ENCODE measurements around the gene RPS6KA4. TPM values are rescaled to one million over a fixed set of nuclear protein-coding genes. Genes with fewer than 3 reads are reported as not detected.

RPS6KA4 gene
- total RNA-seq, 1 donor from 2014 or later, result 30.8 TPM

DNA sequence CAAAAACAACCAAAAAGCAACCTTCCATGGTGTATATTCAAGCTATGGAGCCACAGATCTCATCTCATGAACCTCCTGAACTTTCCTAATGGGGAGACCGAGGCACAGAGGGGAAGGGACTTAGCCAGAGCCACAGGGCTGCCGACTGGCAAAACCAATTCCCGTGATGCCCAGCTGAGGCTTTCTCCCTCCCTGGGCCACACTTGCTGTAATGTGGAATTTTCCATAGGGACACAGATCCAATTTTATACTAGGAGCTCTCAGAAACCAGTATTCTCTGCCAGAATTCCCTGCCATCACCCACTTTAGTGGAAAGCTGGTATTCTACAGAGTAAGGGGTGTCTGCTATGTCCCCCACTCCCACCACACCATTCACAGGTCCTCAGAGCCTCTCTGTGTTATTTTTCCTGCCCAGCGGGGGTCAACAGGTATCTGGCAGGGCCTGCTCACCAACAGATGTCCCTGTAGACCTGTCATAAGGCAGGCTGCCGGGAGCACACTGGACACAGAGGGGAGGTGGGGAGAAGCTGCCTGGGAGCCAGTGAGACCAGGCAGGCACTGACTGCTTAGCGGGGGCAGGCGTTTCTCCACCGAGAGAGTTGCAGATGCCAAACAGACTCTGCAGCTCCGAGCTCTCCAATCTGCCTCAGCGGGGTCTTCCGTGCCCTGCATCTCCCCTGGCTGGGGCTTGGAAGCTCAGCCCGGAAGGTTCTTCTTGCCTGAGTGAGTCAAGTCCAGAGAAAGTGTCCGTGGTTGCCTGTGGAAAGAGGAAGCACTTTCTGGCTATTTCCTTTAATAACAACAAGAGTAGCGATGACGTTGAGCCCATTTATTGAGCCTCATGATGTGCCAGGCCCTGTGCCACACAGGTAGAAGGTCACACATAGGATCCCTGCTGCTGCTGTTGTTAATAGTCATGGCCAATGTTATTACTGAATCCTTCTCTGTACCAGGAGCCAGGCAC lies 26.3 kb downstream of the RPS6KA4 start:
- intact Hi-C loops (cut with micrococcal nuclease), result no loop called here

DNA sequence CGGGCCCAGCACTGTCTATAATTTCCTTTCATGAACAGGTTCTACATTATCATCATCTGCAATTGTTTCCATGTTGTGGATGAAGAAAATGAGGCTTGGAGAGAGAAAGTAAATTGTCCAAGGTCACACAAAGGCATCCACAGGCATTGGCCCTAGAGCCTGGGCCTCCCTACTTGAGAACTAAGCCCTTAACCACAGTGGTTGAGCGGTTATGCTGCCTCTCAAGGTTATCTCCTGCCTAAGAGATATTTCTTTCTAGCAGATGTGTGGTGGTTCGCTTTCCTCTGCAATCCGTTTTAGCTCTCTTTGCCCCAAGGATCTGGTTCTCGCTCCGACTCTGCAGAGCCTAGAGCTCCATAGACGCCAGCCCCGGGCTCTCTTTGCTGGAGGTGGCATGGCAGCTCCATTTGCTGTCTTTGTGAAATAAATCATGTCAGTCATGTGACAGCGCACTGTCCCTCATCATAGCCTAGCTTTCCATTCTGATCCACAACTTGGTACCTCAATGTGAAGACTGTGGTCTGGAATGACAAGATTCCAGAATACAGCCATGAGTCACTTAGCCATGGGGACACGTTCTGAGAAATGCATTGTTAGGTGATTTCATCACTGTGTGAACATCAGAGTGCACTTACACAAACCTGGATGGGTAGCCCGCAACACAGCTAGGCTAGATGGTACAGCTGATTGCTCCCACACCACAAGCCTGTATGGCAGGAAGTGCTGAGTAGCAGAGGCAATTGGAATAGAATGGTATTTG lies 27.2 kb downstream of the RPS6KA4 start:
- intact Hi-C loops (cut with micrococcal nuclease), result no loop called here

DNA sequence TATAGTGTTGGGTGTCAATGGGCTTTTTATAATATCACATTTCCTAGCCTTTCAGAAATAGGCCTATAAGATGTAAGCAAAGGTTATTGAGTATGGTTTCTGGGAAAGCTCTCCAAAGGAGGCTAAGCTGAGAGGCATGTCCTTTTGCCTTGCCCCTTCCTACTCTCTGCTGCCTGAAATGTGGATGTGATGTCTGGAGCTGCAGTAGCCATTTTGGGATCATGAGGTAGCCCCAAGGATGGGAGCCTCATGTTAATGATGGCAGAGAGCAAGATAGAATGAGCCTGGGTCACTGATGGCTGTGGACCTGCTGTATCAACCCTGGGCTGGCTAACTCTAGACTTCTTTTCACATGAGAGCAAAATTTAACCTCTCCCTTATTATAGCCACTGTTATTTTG lies 29.0 kb downstream of the RPS6KA4 start:
- intact Hi-C loops (cut with micrococcal nuclease), result no loop called here

DNA sequence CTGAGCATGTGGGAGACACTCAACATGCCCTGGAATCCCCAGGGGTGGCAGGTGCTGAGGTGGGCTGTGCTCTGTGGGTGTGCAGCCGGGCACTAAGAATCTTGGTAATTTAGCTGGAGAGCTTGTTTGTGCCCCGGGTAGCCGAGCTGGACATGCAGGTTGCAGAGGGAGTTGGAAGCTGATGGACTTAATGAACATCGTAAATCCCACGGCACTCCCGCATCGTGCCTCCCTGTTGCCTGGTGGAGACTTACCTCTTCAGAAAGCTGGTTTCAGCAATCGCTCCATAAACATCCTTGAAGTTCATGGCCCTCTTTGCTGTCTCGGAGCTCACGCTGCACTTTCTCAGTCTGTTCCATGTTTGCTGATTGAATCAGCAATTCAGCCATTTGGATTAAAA lies 29.9 kb downstream of the RPS6KA4 start:
- intact Hi-C loops (cut with micrococcal nuclease), result no loop called here

DNA sequence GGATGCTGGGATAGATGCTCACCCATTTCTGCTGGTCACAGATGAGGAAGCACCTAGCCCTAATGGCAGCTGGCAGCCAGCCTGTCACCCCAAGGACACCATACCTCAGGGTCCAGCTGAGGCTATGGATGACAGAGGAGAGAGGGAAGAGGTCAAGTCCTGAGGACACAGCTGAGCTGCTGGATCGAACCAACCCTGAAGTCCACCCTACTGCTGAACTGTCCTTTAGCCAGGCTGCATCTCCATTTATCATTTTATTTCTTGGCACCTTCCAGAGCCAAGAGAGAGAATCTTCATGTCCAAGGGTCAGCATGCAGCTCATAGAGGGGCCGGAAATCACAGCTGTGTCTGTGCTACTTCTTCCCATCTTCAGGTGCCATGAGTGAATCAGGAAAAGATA lies 30.9 kb downstream of the RPS6KA4 start:
- intact Hi-C loops (cut with micrococcal nuclease), result no loop called here

DNA sequence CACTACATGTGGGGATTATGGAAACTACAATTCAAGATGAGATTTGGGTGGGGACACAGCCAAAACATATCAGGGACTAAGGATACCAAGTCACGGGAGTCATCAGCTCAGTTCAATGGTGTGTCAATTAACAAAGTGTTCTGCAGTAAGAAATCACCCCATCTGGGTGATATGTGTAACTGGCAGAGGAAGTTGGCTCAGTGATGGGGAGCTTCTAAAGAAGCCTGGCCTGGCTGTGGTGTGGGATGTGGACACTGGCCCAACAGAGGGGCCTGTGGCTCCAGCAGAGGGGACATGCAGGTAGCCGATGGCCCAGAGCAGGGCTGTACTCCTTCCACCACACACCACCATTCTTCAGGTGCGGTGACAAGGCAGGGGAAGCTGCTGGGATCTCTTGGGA lies 31.6 kb downstream of the RPS6KA4 start:
- intact Hi-C loops (cut with micrococcal nuclease), result no loop called here

DNA sequence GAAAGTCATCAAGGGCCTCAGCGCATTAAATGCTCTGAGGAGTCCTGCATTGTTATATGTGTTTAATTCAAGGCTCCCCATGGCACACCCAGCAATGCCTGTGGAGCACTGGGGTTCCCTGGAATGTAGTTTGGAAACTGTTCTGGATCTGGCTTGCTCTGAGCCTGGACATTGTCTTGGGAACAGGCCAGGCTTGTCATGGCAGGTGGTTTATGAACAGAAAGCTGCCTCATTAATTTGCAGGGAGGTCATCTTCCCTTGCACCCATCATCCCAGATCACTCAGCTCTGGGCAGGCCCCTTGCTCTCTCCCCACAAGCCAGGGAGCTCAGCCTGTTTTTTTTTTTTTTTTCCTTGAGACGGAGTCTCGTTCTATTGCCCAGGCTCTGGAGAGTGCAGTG lies 32.9 kb downstream of the RPS6KA4 start:
- intact Hi-C loops (cut with micrococcal nuclease), result no loop called here

DNA sequence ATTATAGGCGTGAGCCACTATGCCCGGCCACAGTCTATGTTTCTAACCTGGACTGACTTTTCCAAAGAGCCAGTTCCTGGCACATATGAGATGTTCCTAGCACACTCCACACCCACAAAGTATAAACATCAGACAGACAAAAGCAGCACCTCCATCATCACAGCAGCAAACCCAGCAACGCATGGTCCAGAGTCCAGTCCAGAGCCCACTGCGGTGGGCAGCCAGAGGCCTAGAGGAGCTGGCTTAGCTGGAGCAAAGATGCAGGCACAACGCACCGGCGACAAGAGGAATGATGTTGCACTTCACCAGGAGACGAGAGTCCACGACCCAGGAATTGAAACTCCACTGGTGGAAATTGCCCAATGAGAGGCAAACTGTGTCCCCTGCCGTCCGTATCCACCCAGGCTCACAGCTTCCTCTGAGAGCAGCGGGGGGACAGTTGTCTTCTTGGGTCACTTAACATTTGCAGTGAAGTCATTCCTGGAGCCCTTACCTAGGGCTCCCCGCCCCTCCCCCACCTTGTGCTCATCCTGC lies 36.6 kb downstream of the RPS6KA4 start:
- intact Hi-C loops (cut with micrococcal nuclease), result no loop called here

DNA sequence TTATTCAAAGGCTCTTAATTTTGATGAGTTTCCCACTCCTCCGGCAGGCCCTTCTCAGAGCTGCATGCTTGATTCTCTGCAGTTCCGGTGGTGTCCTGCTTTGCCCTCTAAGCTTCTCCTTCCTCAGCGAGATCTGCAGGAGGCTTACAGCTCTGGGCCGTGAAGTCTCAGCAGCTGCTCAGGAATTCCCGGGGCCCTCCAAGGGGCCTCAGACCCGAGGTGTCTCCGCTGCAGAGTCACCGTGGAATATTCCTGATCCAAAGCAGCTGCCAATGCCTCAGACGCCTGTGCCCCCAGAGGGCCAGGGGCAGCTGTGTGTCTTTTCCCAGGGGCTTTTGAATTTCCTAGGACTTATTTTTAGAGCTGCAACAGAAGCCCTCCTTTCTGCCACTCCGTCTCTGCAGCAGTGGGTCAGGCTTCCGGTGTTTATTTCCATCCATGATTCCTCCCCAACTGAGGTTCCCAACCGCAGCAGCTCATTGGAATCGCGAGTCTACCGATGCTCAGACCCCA lies 37.2 kb downstream of the RPS6KA4 start:
- intact Hi-C loops (cut with micrococcal nuclease), result no loop called here

DNA sequence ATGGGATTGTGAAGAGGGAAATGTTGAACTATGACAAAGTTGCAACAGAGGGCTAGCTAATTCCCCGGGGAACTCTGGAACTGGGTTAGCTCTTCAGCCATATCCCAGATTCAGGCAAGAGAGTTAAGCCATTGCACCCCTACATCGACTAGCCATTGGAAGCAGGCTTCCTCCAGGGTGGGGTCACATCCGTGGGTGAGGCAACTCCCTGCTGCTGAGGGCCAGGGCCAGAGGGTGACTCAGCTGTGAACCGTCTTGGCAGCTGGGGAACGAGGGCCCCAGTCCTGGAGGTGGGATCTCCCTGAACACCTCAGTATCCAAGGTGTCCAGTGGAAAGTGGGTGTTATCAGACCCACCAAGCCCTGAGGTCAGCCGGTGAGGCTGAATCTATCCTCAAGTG lies 41.1 kb downstream of the RPS6KA4 start:
- intact Hi-C loops (cut with micrococcal nuclease), result no loop called here

DNA sequence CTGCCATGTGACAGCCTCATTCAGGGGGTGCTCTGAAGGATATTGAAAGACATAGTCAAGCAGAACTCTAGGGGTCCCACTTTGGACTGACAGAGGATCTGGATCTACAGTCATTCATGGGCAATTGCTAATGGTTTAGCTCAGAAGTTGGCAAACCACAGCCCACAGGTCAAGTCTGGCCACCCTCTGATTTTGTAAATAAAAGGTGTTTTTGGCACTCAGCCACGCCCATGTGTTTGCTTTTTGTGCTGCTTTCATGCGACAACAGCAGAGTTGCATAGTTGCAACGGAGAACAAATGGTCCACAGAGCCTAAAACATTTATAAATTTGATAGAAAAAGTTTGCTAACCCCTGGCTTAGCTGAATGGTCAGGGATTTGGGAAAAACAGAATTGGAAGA lies 41.7 kb downstream of the RPS6KA4 start:
- intact Hi-C loops (cut with micrococcal nuclease), result no loop called here

DNA sequence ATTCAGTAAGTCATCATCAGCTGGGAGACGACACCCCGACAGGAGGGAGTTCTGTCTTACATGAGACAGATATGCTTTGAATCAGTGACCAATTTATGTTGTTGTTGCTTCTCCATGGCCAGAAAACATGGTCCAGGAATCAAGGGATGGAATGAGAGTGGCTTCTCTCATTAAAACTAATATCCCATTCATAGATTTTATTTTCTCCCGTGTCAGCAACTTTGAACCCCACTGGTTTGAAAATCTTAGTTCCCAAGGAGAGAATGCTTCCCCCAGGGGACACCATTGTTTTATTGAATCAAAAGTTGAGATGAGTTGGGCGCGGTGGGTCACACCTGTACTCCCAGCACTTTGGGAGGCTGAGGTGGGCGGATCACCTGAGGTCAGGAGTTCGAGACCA lies 42.8 kb downstream of the RPS6KA4 start:
- intact Hi-C loops (cut with micrococcal nuclease), result no loop called here

DNA sequence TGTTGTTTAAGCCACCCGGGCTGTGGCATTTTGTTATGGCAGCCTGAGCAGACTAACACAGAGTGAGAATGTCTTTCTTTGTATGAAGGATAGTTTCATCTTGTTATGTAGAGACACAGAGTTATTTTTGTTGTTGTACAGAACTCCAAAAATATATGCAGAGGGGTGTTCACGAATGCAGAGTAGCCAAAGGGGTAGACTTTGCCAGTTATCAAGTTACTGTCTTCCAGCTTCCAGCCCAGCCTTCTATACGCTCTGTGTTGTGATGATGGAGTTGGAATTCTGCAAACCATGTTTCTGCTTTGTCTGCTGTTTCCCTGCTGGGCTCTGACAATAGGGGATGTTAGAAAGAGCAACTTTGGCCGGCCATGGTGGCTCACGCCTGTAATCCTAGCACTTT lies 44.1 kb downstream of the RPS6KA4 start:
- intact Hi-C loops (cut with micrococcal nuclease), result no loop called here

DNA sequence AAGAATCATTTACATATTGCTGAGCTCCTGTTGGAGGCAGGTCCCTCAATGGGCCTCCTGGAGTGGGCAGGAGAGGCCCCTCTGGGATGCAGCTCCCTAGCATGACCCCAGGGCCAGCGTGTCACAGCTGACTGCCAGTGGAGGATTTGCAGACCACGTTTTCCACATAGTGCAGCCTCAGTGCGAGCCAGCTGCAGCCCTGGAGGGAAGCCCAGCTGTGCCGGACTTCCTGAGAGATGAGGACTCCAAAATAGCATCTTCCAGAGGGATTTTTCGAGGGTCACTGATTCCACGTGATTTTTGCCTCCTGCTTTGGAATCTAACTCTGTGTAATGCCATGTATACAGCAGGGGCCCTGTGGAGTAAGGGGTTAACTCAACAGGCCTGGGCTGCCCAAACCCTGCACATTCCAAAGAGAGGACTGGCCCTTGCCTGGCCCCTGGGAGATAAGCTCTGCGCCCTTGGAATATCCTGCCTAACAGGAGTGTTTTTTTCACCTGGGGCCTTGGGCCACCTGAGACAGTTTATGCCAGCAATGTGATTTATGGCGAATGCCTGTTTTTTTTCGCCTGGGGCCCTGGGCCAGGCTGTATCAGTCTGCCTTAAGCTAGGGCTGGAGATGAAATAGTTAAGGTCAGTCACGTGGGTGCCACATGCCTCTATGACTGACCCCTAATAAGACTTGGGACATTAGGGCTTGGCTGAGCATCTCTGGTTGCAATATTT lies 47.4 kb downstream of the RPS6KA4 start:
- intact Hi-C loops (cut with micrococcal nuclease), result no loop called here

DNA sequence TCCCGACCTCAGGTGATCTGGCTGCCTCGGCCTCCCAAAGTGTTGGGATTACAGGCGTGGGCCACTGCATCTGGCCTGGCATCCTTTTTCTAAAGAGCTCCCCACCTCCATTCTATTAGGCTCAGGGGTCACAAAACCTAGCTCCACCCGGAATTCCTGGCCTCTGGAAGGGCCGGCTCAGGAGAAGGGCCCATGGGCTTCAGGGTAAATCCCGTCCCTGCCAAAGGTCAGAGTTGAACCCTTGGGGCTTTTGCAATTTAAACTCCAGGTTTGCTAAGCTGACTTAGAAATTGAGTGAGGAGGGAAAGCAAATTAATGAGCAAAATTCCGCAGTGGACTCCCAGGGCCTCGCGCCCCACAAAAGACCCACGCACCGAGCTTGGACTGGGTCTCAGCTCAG lies 48.3 kb downstream of the RPS6KA4 start:
- intact Hi-C loops (cut with micrococcal nuclease), result no loop called here

DNA sequence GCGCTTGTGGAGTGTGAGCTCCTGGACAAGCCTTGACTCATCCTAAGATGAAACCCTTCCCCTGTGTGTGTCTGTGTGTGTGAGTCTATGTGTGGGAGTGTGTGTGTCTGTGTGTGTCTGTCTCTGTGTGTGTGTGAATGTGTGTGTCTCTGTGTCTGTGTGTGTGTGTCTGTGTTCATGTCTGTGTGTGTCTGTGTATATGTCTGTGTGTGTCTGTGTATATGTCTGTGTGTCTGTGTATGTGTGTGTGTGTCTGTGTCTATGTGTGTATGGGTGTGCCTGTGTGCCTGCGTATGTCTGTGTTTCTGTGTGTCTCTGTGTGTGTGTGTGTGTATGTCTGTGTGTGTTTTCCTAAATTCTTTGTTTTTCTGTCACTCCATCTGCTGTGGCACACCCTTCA lies 48.7 kb downstream of the RPS6KA4 start:
- intact Hi-C loops (cut with micrococcal nuclease), result no loop called here

DNA sequence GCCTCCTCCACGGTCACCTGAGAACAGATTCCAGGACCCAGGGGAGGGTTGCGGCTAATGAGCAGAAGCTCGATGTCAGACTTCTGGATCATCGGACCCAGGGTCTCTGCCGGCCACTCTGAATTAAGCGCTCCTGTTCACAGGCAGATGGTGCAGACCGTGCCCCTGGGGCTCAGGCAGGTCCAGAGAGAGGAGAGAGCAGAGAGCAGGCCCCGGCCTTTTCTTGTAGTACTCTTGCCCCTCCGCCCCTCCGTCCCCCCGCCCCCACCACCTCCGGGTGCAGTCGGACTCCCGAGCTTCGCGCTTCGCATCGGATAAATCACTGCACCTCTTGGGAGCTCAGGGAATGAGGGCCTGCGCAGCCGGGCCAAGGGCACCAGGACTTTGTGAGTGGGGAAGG lies 50.3 kb downstream of the RPS6KA4 start:
- intact Hi-C loops (cut with micrococcal nuclease), result no loop called here

DNA sequence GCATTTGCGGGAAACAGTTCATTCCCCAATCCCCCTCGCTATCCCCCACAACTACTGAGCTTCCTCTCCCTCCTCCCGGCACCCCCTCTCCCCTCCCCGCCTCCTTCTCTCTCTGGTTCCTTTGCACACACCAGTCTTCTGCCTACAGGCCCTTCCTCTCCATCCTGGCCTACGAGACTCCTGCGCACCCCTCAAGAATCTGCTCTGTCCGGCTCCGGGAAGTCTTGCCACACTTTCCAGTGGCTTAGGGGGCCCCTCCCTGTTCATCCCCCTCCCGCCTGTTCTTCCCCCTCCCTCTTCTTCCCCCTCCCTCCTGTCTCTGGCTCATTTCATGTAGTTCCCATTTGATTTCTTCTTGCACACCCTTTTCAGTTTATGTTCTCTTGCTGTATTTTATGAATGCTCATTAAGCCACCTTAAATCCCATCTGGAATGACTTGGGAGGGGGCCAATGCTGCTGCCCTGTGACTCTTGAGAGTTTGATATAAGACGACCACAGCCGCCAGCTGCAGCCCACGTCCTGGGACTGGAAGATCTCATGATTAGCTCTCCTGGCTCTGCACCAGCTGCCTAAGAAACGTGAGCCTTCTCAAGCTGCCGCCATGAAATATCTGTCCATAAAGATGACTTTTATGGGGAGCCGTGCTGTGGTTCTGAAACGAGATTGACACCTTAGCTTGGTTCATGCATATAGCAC lies 50.9 kb downstream of the RPS6KA4 start:
- intact Hi-C loops (cut with micrococcal nuclease), result loop anchor here (1.0 kb wide), 1 partner anchor 16 kb away; no protein-coding TSS in a partner anchor

DNA sequence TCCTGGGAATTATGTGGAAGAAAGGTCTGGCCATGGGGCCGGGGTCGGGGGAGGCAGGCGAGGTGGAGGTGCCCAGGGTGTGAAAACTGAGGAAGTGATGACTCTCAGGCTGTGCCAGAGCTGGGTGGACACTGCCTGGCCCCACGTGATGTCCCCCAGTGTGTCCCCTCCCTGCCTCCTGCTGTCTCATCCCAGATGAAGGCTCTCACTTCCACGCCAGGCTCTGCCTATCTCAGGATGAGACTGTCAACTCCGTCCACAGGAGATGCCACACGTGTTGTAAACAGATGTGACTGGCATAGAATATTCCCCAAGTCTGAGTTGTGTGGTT lies 51.4 kb downstream of the RPS6KA4 start:
- intact Hi-C loops (cut with micrococcal nuclease), result loop anchor here (1.0 kb wide), 1 partner anchor 16 kb away; no protein-coding TSS in a partner anchor

DNA sequence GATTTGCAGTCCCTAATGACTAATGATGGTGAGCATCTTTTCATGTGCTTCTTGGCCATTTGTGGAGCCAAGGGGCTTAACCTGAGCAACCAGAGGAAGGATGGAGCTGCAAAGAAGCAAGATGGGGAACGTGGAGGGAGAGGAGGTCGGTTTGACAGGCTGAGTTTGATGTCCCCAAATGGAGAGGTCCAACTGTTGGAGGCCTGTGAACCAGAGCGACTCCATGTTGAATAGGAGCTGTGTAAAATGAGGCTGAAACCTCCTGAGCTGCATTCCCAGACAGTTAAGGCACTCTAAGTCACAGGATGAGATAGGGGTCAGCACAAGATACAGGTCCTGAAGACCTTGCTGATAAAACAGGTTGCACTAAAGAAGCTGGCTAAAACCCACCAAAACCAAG lies 54.5 kb downstream of the RPS6KA4 start:
- intact Hi-C loops (cut with micrococcal nuclease), result no loop called here

DNA sequence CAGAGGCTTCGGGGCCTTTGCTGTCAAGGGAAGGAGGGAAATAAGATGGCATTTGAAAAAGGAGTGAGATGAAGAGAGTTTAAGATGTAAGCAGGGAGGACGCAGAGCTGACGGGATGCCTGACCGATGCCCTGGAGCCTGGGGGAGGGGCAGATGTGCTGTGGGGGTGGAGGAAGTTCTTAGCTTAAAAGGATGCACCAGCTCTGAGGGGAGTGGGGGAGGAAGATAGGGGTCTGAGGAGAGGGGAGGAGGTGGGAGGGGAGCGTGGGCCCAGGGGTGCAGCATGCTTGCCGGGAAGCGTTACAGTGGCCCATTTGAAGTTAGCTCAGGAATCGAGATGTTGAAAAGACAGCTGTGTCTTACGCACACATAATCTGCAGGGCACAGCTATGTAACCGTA lies 56.3 kb downstream of the RPS6KA4 start:
- intact Hi-C loops (cut with micrococcal nuclease), result no loop called here
